Heart left ventricle (tissue), 13 donors: ENCODE measurements around the gene SYNDIG1.

Experiments used
- POLR2A ChIP-seq, 2 donors: fragments of 450-650 bp; IDR thresholded peaks; one replicate each; pipeline ENCODE4 v1.6.1; 2017; ENCODE audit warnings: antibody characterized with exemption in 2 of 2, mild to moderate bottlenecking in 2 of 2, moderate library complexity in 2 of 2
- TF ChIP-seq, protein P1 (sequence below), 12 donors: fragments of 200-600 bp; sonication (generic) in 4 of 12; IDR thresholded peaks; one replicate each; pipeline versions ENCODE4 v1.5.0 to v1.8.0; 2018 to 2022; ENCODE audit warnings: antibody characterized with exemption in 12 of 12, mild to moderate bottlenecking in 5 of 12
- donor health status: ischemic (EF 13 %, LVEDD 7.1; RV severe dilation, severe dysfunction).
- donor health status: DM: no; HTN: yes; CAD: no.
- donor health status: DM: no; HTN: no; CAD: no.
- donor health status: ischemic (EF 25% LVEDD 6.9; RV normal size, moderate dysfunction).
- donor health status: ischemic (EF 25% LVEDD 5.7; RV mildly dilated, moderate dysfunction).
- donor health status: ischemic (EF 35%, LVEDD 5.7; RV mildly dilated, moderate dysfunction).
- donor health status: nonischemic (EF 11% LVEDD 7.7; RV severe dilation, severe dysfunction).
- donor health status: DM: yes; HTN: yes; CAD: no.
- donor health status: PGD.
- donor health status: ischemic (EF 29% LVEDD 5.4; RV normal size, mild dysfunction).
- donor health status: nonischemic (EF 23%, LVEDD 6.1; RV moderate dilation, normal function).

GRCh38 chr20:24647713-24648112, 178.3 kb downstream of the SYNDIG1 start:
- TF ChIP-seq, protein P1, sequence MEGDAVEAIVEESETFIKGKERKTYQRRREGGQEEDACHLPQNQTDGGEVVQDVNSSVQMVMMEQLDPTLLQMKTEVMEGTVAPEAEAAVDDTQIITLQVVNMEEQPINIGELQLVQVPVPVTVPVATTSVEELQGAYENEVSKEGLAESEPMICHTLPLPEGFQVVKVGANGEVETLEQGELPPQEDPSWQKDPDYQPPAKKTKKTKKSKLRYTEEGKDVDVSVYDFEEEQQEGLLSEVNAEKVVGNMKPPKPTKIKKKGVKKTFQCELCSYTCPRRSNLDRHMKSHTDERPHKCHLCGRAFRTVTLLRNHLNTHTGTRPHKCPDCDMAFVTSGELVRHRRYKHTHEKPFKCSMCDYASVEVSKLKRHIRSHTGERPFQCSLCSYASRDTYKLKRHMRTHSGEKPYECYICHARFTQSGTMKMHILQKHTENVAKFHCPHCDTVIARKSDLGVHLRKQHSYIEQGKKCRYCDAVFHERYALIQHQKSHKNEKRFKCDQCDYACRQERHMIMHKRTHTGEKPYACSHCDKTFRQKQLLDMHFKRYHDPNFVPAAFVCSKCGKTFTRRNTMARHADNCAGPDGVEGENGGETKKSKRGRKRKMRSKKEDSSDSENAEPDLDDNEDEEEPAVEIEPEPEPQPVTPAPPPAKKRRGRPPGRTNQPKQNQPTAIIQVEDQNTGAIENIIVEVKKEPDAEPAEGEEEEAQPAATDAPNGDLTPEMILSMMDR (IDR thresholded peaks at IDR 0.05) = no peak
- TF ChIP-seq POLR2A (IDR thresholded peaks at IDR 0.05) = no peak
